Measurements from ENCODE around the gene PGA5. TPM values are rescaled to one million over a fixed set of nuclear protein-coding genes. Genes with fewer than 3 reads are reported as not detected.

PGA5 gene
- polyA plus RNA-seq, 1 donor (not counting 4 experiments of a cell fraction or from before 2014, with no cell fraction given): not detected

DNA sequence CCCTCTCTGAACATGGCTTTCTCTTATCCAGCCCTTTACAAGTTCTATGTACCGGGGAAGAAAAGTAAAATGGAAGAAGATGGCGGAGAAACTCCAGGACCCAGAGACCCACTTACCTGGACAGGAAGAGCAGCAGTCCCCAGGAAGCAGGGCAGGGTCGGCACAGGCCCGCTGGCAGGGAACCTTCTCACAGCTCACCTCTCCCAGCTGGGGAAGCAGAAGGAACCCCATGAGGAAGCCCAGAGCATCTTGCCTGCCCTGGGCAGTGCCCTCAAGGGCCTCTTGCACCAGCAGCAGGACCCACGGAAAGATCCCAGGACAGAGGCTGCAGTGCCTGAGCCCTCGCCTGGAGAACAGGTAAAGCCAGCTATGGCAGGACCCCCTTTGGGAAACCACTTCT lies 23.4 kb downstream of the PGA5 start:
- FAIRE-seq: no peak
- H3K9me1 ChIP-seq (ENCODE audit: control insufficient read depth, extremely low read depth, insufficient read depth, low read length): no peaks in the 10 kb centered on the region
- dilution Hi-C loops (cut with MboI; ENCODE audit: extremely low pct_ligation_motif_present, low sequenced_read_pairs): no loop called here

DNA sequence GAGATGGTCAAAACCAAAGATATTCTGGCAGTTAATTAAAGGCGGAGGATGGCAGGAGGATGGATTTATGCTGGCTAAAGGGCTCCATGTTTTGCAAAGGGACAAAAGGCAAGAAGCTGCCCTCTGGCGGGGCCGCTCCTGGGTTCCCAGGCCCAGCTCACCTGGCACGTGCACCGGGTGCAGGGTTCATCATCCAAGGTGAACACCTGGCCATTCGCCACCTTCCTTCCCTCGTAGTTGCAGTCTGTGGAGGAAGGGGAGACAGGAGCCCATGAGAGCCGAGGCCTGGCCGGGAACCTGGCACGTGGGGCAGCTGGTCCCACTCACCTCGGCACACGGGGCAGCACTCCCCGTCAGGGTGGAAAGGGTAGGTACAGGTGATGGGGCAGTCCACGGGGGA lies 23.8 kb downstream of the PGA5 start:
- no peak for FAIRE-seq
- H3K27ac ChIP-seq (ENCODE audit: control insufficient read depth, insufficient read depth, low read length): no peak overlapping the region
- DNase-seq (ENCODE audit: low read depth, low spot score): no peak
- H4K20me1 ChIP-seq (ENCODE audit: control insufficient read depth, extremely low read depth, insufficient read depth, low read length): no peaks in the 10 kb centered on the region
- H3K4me2 ChIP-seq (ENCODE audit: control insufficient read depth, extremely low read depth, insufficient read depth, low read depth, low read length): no peak overlapping the region
- no peak overlapping the region for H2AFZ ChIP-seq (ENCODE audit: control insufficient read depth, low read length)
- no peak overlapping the region for H3K9ac ChIP-seq (ENCODE audit: control insufficient read depth, extremely low read depth, insufficient read depth, low read length)
- H3K9me1 ChIP-seq (ENCODE audit: control insufficient read depth, extremely low read depth, insufficient read depth, low read length): no peaks in the 10 kb centered on the region
- no peaks in the 10 kb centered on the region for H3K36me3 ChIP-seq (ENCODE audit: control insufficient read depth in 2 of 2, extremely low read depth in 1 of 2, insufficient read depth in 2 of 2, low read length in 2 of 2)
- no peaks in the 10 kb centered on the region for H3K79me2 ChIP-seq (ENCODE audit: control insufficient read depth, insufficient read depth, low read length)
- no peak overlapping the region for H3K4me3 ChIP-seq (ENCODE audit: control insufficient read depth in 2 of 3, extremely low read depth in 1 of 3, insufficient read depth in 2 of 3, low read depth in 1 of 3, low read length in 3 of 3)
- TF ChIP-seq, protein P1, sequence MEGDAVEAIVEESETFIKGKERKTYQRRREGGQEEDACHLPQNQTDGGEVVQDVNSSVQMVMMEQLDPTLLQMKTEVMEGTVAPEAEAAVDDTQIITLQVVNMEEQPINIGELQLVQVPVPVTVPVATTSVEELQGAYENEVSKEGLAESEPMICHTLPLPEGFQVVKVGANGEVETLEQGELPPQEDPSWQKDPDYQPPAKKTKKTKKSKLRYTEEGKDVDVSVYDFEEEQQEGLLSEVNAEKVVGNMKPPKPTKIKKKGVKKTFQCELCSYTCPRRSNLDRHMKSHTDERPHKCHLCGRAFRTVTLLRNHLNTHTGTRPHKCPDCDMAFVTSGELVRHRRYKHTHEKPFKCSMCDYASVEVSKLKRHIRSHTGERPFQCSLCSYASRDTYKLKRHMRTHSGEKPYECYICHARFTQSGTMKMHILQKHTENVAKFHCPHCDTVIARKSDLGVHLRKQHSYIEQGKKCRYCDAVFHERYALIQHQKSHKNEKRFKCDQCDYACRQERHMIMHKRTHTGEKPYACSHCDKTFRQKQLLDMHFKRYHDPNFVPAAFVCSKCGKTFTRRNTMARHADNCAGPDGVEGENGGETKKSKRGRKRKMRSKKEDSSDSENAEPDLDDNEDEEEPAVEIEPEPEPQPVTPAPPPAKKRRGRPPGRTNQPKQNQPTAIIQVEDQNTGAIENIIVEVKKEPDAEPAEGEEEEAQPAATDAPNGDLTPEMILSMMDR (optimal IDR thresholded peaks at IDR 0.05 in 1 of 3, IDR thresholded peaks at IDR 0.05 in 1 of 3, conservative IDR thresholded peaks at IDR 0.05 in 1 of 3; ENCODE audit: extremely low read depth in 1 of 3, insufficient read depth in 2 of 3, low read length in 3 of 3): no peak
- no peak for TF ChIP-seq EZH2 (IDR thresholded peaks at IDR 0.05; ENCODE audit: low read length)
- H3K4me1 ChIP-seq (ENCODE audit: control insufficient read depth, extremely low read depth, insufficient read depth, low read length): peaks cover 8% of the 10 kb centered on the region
- H3K9me3 ChIP-seq (ENCODE audit: control insufficient read depth, low read depth, low read length): no peaks in the 10 kb centered on the region
- no peaks in the 10 kb centered on the region for H3K27me3 ChIP-seq (ENCODE audit: control insufficient read depth, extremely low read depth, insufficient read depth, low read length)
- dilution Hi-C loops (cut with MboI; ENCODE audit: extremely low pct_ligation_motif_present, low sequenced_read_pairs): no loop called here

More for the DNA sequence above, 23.4 kb downstream of the PGA5 start:
- Histone ChIP-seq H3K79me2 (ENCODE audit: control insufficient read depth, insufficient read depth, low read length) (no peaks in the 10 kb centered on the region), H3K4me1 (ENCODE audit: control insufficient read depth, extremely low read depth, insufficient read depth, low read length) (peaks cover 8% of the 10 kb centered on the region), H3K4me2 (ENCODE audit: control insufficient read depth, extremely low read depth, insufficient read depth, low read depth, low read length) (no peak overlapping the region), H3K9ac (ENCODE audit: control insufficient read depth, extremely low read depth, insufficient read depth, low read length) (no peak overlapping the region), H3K9me3 (ENCODE audit: control insufficient read depth, low read depth, low read length) (no peaks in the 10 kb centered on the region), H3K27me3 (ENCODE audit: control insufficient read depth, extremely low read depth, insufficient read depth, low read length) (no peaks in the 10 kb centered on the region), H2AFZ (ENCODE audit: control insufficient read depth, low read length) (no peak overlapping the region), H4K20me1 (ENCODE audit: control insufficient read depth, extremely low read depth, insufficient read depth, low read length) (no peaks in the 10 kb centered on the region), H3K27ac (ENCODE audit: control insufficient read depth, insufficient read depth, low read length) (no peak overlapping the region), H3K36me3 (ENCODE audit: control insufficient read depth in 2 of 2, extremely low read depth in 1 of 2, insufficient read depth in 2 of 2, low read length in 2 of 2) (no peaks in the 10 kb centered on the region), H3K4me3 (ENCODE audit: control insufficient read depth in 2 of 3, extremely low read depth in 1 of 3, insufficient read depth in 2 of 3, low read depth in 1 of 3, low read length in 3 of 3) (no peak overlapping the region)
- TF ChIP-seq, protein P1 (optimal IDR thresholded peaks at IDR 0.05 in 1 of 3, IDR thresholded peaks at IDR 0.05 in 1 of 3, conservative IDR thresholded peaks at IDR 0.05 in 1 of 3; ENCODE audit: extremely low read depth in 1 of 3, insufficient read depth in 2 of 3, low read length in 3 of 3): no peak
- no peak for TF ChIP-seq EZH2 (IDR thresholded peaks at IDR 0.05; ENCODE audit: low read length)
- no peak for DNase-seq (ENCODE audit: low read depth, low spot score)
